HepG2 (cell line): ENCODE data around the gene PTPA. TPM values are rescaled to one million over a fixed set of nuclear protein-coding genes. Genes with fewer than 3 reads are reported as not detected.

Source experiments
- AHR ChIP-seq: IDR thresholded peaks from 2 replicates; pipeline ENCODE4 v1.6.1; 2018; ENCODE audit warnings: missing genetic modification reagents, missing compliant biosample characterization
- CENPBD1 ChIP-seq: sonication (generic); formaldehyde crosslinking; IDR thresholded peaks from 2 replicates; pipeline ENCODE4 v1.8.0; 2022; ENCODE audit warnings: missing genetic modification reagents, low read depth, mild to moderate bottlenecking, borderline replicate concordance
- GLI4 ChIP-seq: sonication (generic); formaldehyde crosslinking; IDR thresholded peaks from 2 replicates; pipeline ENCODE4 v1.5.1; 2020; ENCODE audit warnings: missing genetic modification reagents, mild to moderate bottlenecking, moderate library complexity, borderline replicate concordance
- KLF15 ChIP-seq: sonication (generic); formaldehyde crosslinking; IDR thresholded peaks from 2 replicates; pipeline ENCODE4 v1.8.1; 2023; ENCODE audit warnings: borderline replicate concordance, mild to moderate bottlenecking, inconsistent platforms, missing genetic modification reagents, mixed read lengths
- LCORL ChIP-seq, 2 experiments: fragments of 450-650 bp in 1 of 2; sonication (generic) in 1 of 2; formaldehyde crosslinking in 1 of 2; IDR thresholded peaks; 2 replicates each; pipeline versions ENCODE4 v1.5.0 to v1.6.1; 2017 to 2020; ENCODE audit warnings: antibody characterized with exemption in 1 of 2, missing genetic modification reagents in 1 of 2
- PRMT3 ChIP-seq: sonication (generic); formaldehyde crosslinking; IDR thresholded peaks from 2 replicates; pipeline ENCODE4 v1.8.1; 2022; ENCODE audit warnings: low read depth, mild to moderate bottlenecking, moderate library complexity, missing genetic modification reagents, borderline replicate concordance
- RAD21 ChIP-seq: fragments of 450-650 bp; formaldehyde crosslinking; IDR thresholded peaks from 2 replicates; pipeline ENCODE4 v1.5.0; 2020; ENCODE audit warnings: mild to moderate bottlenecking
- RNF2 ChIP-seq: fragments of 450-650 bp; conservative IDR thresholded peaks from 2 replicates; pipeline ENCODE4 v1.6.1; 2016; ENCODE audit warnings: low read depth
- SOX6 ChIP-seq, 2 experiments: fragments of 450-650 bp in 1 of 2; sonication (generic) in 1 of 2; formaldehyde crosslinking in 1 of 2; IDR thresholded peaks; 2 replicates each; pipeline versions ENCODE4 v1.4.0 to v1.6.1; 2017 to 2020; ENCODE audit warnings: antibody characterized with exemption in 1 of 2, mild to moderate bottlenecking in 1 of 2, missing genetic modification reagents in 1 of 2
- ZNF180 ChIP-seq: sonication (generic); formaldehyde crosslinking; IDR thresholded peaks from 2 replicates; pipeline ENCODE4 v1.4.0; 2020; ENCODE audit warnings: low read depth, missing genetic modification reagents, borderline replicate concordance
- ZNF333 ChIP-seq: sonication (generic); formaldehyde crosslinking; IDR thresholded peaks from 2 replicates; pipeline ENCODE4 v1.4.0; 2020; ENCODE audit warnings: mild to moderate bottlenecking, missing genetic modification reagents, borderline replicate concordance
- ZNF724P ChIP-seq: sonication (generic); formaldehyde crosslinking; IDR thresholded peaks from 2 replicates; pipeline ENCODE4 v1.8.0; 2022; ENCODE audit warnings: missing genetic modification reagents, borderline replicate concordance
- ZNF781 ChIP-seq: sonication (generic); formaldehyde crosslinking; IDR thresholded peaks from 2 replicates; pipeline ENCODE4 v1.5.1; 2020; ENCODE audit warnings: borderline replicate concordance, mild to moderate bottlenecking, missing genetic modification reagents; ENCODE audit errors: not compliant biosample characterization
- ZNF879 ChIP-seq: sonication (generic); formaldehyde crosslinking; IDR thresholded peaks from 2 replicates; pipeline ENCODE4 v1.8.1; 2023; ENCODE audit warnings: missing genetic modification reagents
- ZSCAN9 ChIP-seq: IDR thresholded peaks from 2 replicates; pipeline ENCODE4 v1.6.1; 2016; ENCODE audit warnings: borderline replicate concordance
- polyA plus RNA-seq, 8 experiments: library from polyadenylated mRNA; depleted of rRNA in 3 of 8; stranded (reverse) in 7 of 8; unstranded in 1 of 8; fragments of >200 nt; fragmentation: Illumina TruSeq in 4 of 8; extraction: Trizol in 4 of 8; gene quantifications; 2 replicates each; pipeline versions ENCODE4 v1.2.1 to v1.2.3, GENCODE V29; 2011 to 2016; ENCODE audit warnings: low read depth in 4 of 8, missing spikeins in 1 of 8, mixed read lengths in 1 of 8; ENCODE audit not compliant: insufficient read depth in 1 of 8
- total RNA-seq, 5 experiments: library from RNA; depleted of rRNA; stranded (reverse); fragments of >200 nt; fragmentation: Illumina TruSeq; extraction: Trizol; gene quantifications; 2 replicates each; pipeline ENCODE4 v1.2.3, GENCODE V29; 2016; ENCODE audit warnings: low read depth in 1 of 5
- TF ChIP-seq, protein P1 (sequence below): sonication (generic); formaldehyde crosslinking; conservative IDR thresholded peaks from 2 replicates; pipeline ENCODE4 v1.4.0; 2020; ENCODE audit warnings: missing genetic modification reagents
- TF ChIP-seq, protein P2 (sequence below): sonication (generic); formaldehyde crosslinking; IDR thresholded peaks from 2 replicates; pipeline ENCODE4 v1.4.0; 2020; ENCODE audit warnings: missing genetic modification reagents

The PTPA gene
- total and polyA plus RNA-seq, 2 of the 13 experiments (the other 11 are each of a cell fraction or from before 2014, with no cell fraction given): 79.3 to 105 TPM

DNA sequence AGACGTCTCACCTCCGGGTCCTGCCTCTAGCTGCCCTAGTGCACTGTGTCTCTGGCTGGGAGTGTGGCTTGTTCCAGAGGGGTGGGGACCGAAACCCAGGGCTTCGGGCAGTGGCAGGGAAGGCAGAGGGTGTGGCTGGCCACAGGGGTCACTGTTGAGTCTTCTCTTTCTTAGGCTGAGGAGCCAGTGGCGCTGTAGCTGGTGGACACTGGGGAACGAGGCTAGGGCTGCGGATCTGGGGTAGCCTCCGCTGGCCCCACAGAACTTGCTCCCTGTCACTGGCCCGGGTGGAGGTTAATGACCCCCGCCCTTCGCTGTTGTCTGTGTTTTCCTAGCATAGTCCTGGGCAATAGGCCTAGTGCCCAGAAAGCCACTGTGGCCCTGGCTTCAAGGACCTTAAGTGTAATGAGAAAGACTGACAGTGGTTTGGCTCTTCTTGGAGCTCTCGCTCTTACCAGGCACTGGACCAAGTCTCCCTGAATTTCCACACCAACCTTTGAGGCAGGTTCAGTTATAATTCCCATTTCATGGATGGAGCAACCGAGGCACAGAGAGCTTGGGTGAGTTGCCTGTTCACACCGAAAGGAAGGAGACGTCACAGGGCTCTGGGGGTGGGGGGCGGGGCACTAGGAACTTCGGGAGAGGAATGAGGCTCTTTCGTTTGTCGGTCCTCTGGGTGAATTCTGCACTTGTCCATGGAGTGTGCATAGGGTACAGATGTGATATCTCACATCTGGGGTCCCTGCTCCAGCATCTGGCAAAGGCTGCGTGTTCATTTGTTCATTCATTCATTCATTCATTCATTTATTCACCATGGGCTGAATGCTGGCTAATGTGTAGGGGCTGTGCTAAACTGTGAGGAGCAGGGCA, 71.6 kb downstream of the PTPA start (continued):
- TF ChIP-seq ZNF333 (no peak), KLF15 (CRISPR knock-in tag) (no peak), ZSCAN9 (no peak), ZNF724P (no peak), GLI4 (no peak), PRMT3 (CRISPR knock-in tag) (no peak), CENPBD1 (CRISPR knock-in tag) (no peak), ZNF879 (CRISPR knock-in tag) (no peak), ZNF180 (CRISPR knock-in tag) (no peak), ZNF781 (CRISPR knock-in tag) (no peak), LCORL (IDR thresholded peaks at IDR 0.05) (no peak), LCORL (CRISPR knock-in tag; IDR thresholded peaks at IDR 0.05) (0 out of 2 replicates have a peak, but pooled peaks have one; percentile 23), RAD21 (CRISPR knock-in tag) (peak; percentile 68), SOX6 (IDR thresholded peaks at IDR 0.05) (no peak), SOX6 (CRISPR knock-in tag; IDR thresholded peaks at IDR 0.05) (0 out of 2 replicates have a peak, but pooled peaks have one; percentile 17), RNF2 (no peak), AHR (CRISPR knock-in tag) (0 out of 2 replicates have a peak, but pooled peaks have one; percentile 34)
- TF ChIP-seq, protein P1, sequence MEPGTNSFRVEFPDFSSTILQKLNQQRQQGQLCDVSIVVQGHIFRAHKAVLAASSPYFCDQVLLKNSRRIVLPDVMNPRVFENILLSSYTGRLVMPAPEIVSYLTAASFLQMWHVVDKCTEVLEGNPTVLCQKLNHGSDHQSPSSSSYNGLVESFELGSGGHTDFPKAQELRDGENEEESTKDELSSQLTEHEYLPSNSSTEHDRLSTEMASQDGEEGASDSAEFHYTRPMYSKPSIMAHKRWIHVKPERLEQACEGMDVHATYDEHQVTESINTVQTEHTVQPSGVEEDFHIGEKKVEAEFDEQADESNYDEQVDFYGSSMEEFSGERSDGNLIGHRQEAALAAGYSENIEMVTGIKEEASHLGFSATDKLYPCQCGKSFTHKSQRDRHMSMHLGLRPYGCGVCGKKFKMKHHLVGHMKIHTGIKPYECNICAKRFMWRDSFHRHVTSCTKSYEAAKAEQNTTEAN (CRISPR knock-in tag): no peak
- TF ChIP-seq, protein P2, sequence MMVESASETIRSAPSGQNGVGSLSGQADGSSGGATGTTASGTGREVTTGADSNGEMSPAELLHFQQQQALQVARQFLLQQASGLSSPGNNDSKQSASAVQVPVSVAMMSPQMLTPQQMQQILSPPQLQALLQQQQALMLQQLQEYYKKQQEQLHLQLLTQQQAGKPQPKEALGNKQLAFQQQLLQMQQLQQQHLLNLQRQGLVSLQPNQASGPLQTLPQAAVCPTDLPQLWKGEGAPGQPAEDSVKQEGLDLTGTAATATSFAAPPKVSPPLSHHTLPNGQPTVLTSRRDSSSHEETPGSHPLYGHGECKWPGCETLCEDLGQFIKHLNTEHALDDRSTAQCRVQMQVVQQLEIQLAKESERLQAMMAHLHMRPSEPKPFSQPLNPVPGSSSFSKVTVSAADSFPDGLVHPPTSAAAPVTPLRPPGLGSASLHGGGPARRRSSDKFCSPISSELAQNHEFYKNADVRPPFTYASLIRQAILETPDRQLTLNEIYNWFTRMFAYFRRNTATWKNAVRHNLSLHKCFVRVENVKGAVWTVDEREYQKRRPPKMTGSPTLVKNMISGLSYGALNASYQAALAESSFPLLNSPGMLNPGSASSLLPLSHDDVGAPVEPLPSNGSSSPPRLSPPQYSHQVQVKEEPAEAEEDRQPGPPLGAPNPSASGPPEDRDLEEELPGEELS (CRISPR knock-in tag): no peak
- TF ChIP-seq, all 625 proteins: peak for 23
